HG03103 (cell line): Measurements from ENCODE around the gene RFC1.

Experiments
- ATAC-seq: cut with Tn5 transposase; IDR thresholded peaks from one replicate; pipeline ENCODE4 v1.9.1; 2021; ENCODE audit warnings: low read depth; ENCODE audit not compliant: unreplicated experiment

The RFC1 gene

GRCh38 chr4:39259571-39260330 lies 106.4 kb downstream of the RFC1 start:
- ATAC-seq, result no peak

GRCh38 chr4:39256436-39256835 lies 109.7 kb downstream of the RFC1 start:
- no peak for ATAC-seq

- no peak for ATAC-seq
Observed at GRCh38 chr4:39255871-39256270, 110.3 kb downstream of the RFC1 start.

- ATAC-seq, result no peak
Observed at GRCh38 chr4:39255266-39255665, 110.9 kb downstream of the RFC1 start.

GRCh38 chr4:39243462-39243861 lies 122.7 kb downstream of the RFC1 start:
- ATAC-seq, result no peak
